ENCODE measurements around the gene TMEM42. TPM values are rescaled to one million over a fixed set of nuclear protein-coding genes. Genes with fewer than 3 reads are reported as not detected.

TMEM42 gene
- total RNA-seq, 1 experiment from 2014 or later = 12.3 TPM

DNA sequence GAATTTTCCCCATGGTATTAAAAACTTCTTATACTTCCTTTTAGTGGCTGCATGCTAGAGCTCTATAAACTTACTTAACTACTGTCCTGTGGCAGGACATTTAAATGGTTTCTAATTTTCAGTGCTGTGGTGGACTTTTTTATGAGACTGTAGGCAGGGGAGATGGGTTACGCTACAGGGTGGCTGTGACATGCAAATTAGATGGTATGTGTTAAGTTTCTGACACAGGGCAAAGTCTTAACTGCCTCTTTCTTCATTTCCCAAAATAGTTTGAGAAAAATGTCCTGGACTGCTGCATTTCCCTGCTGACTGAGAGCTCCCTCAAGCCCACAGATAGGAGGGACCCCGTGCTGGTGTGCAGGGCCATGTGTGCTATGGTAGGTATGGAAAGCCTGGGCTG lies 34.7 kb downstream of the TMEM42 start:
- Mint-ChIP-seq H3K4me3 (ENCODE audit: low read depth, unreplicated experiment) (no peak overlapping the region), H3K36me3 (ENCODE audit: insufficient read depth, unreplicated experiment) (no peaks in the 10 kb centered on the region), H3K9me3 (ENCODE audit: low read depth, unreplicated experiment) (no peaks in the 10 kb centered on the region), H3K4me1 (ENCODE audit: low read depth, unreplicated experiment) (peaks cover 9% of the 10 kb centered on the region), H3K27ac (ENCODE audit: unreplicated experiment) (no peak overlapping the region), H3K27me3 (ENCODE audit: unreplicated experiment) (no peaks in the 10 kb centered on the region)
- TF ChIP-seq CTCF (IDR thresholded peaks at IDR 0.05; ENCODE audit: unreplicated experiment) = no peak
- CTCF ChIA-PET = no interaction called here
- no peak for DNase-seq
- intact Hi-C loops (cut with micrococcal nuclease; ENCODE audit: unreplicated experiment) = no loop called here
- BruUV-seq (replicated peaks) = no TSS peak

- Mint-ChIP-seq H3K4me1 (ENCODE audit: low read depth, unreplicated experiment) (no peaks in the 10 kb centered on the region), H3K27me3 (ENCODE audit: unreplicated experiment) (no peaks in the 10 kb centered on the region), H3K9me3 (ENCODE audit: low read depth, unreplicated experiment) (no peaks in the 10 kb centered on the region), H3K27ac (ENCODE audit: unreplicated experiment) (no peak overlapping the region), H3K36me3 (ENCODE audit: insufficient read depth, unreplicated experiment) (no peaks in the 10 kb centered on the region), H3K4me3 (ENCODE audit: low read depth, unreplicated experiment) (no peak overlapping the region)
- intact Hi-C loops (cut with micrococcal nuclease; ENCODE audit: unreplicated experiment) = no loop called here
- no peak for TF ChIP-seq CTCF (IDR thresholded peaks at IDR 0.05; ENCODE audit: unreplicated experiment)
- CTCF ChIA-PET = no interaction called here
- BruUV-seq (replicated peaks) = no TSS peak
- no peak for DNase-seq
Observed at GRCh38 chr3:44899683-44900367, 38.1 kb downstream of the TMEM42 start.

GRCh38 chr3:44902628-44903027 lies 40.9 kb downstream of the TMEM42 start:
- CTCF ChIA-PET = no interaction called here

GRCh38 chr3:44903314-44903713 lies 41.6 kb downstream of the TMEM42 start:
- CTCF ChIA-PET = no interaction called here
- DNase-seq = no peak
- Mint-ChIP-seq H3K9me3 (ENCODE audit: low read depth, unreplicated experiment) (no peaks in the 10 kb centered on the region), H3K4me1 (ENCODE audit: low read depth, unreplicated experiment) (no peaks in the 10 kb centered on the region), H3K4me3 (ENCODE audit: low read depth, unreplicated experiment) (no peak overlapping the region), H3K27me3 (ENCODE audit: unreplicated experiment) (no peaks in the 10 kb centered on the region), H3K27ac (ENCODE audit: unreplicated experiment) (no peak overlapping the region), H3K36me3 (ENCODE audit: insufficient read depth, unreplicated experiment) (no peaks in the 10 kb centered on the region)
- no peak for TF ChIP-seq CTCF (IDR thresholded peaks at IDR 0.05; ENCODE audit: unreplicated experiment)
- intact Hi-C loops (cut with micrococcal nuclease; ENCODE audit: unreplicated experiment) = no loop called here
- BruUV-seq (replicated peaks) = no TSS peak

More at GRCh38 chr3:44902628-44903027, 40.9 kb downstream of the TMEM42 start:
- Mint-ChIP-seq H3K27me3 (ENCODE audit: unreplicated experiment) (no peaks in the 10 kb centered on the region), H3K4me3 (ENCODE audit: low read depth, unreplicated experiment) (no peak overlapping the region), H3K36me3 (ENCODE audit: insufficient read depth, unreplicated experiment) (no peaks in the 10 kb centered on the region), H3K4me1 (ENCODE audit: low read depth, unreplicated experiment) (no peaks in the 10 kb centered on the region), H3K27ac (ENCODE audit: unreplicated experiment) (no peak overlapping the region), H3K9me3 (ENCODE audit: low read depth, unreplicated experiment) (no peaks in the 10 kb centered on the region)
- no TSS peak for BruUV-seq (replicated peaks)
- intact Hi-C loops (cut with micrococcal nuclease; ENCODE audit: unreplicated experiment) = no loop called here
- DNase-seq = no peak
- no peak for TF ChIP-seq CTCF (IDR thresholded peaks at IDR 0.05; ENCODE audit: unreplicated experiment)
